ENCODE results near the gene BCAT1.

BCAT1 gene

GRCh38 chr12:24972078-24972477 is 23.2 kb upstream of the BCAT1 start:
- Histone ChIP-seq H2AFZ (ENCODE audit: low read depth, low read length, severe bottlenecking) (no peak overlapping the region), H3K36me3 (ENCODE audit: low read length) (no peaks in the 10 kb centered on the region), H3K4me2 (ENCODE audit: low read depth, low read length, poor library complexity, severe bottlenecking) (no peak overlapping the region), H3K27me3 (ENCODE audit: low read length) (no peaks in the 10 kb centered on the region), H3K9me3 (ENCODE audit: insufficient read depth, low read length) (no peaks in the 10 kb centered on the region), H3K9ac (ENCODE audit: low read length) (no peak overlapping the region), H3K9me2 (replicated peaks; ENCODE audit: insufficient read depth, low read length) (no peaks in the 10 kb centered on the region), H3K4me3 (ENCODE audit: insufficient read depth, low read length, poor library complexity, severe bottlenecking) (no peak overlapping the region), H3K79me2 (ENCODE audit: insufficient read depth, low read length) (no peaks in the 10 kb centered on the region), H3K27ac (ENCODE audit: low read depth, low read length) (no peak overlapping the region), H3F3A (ENCODE audit: insufficient read depth) (no peaks in the 10 kb centered on the region), H4K20me1 (ENCODE audit: low read depth, low read length) (no peaks in the 10 kb centered on the region)
- TF ChIP-seq, protein P1, sequence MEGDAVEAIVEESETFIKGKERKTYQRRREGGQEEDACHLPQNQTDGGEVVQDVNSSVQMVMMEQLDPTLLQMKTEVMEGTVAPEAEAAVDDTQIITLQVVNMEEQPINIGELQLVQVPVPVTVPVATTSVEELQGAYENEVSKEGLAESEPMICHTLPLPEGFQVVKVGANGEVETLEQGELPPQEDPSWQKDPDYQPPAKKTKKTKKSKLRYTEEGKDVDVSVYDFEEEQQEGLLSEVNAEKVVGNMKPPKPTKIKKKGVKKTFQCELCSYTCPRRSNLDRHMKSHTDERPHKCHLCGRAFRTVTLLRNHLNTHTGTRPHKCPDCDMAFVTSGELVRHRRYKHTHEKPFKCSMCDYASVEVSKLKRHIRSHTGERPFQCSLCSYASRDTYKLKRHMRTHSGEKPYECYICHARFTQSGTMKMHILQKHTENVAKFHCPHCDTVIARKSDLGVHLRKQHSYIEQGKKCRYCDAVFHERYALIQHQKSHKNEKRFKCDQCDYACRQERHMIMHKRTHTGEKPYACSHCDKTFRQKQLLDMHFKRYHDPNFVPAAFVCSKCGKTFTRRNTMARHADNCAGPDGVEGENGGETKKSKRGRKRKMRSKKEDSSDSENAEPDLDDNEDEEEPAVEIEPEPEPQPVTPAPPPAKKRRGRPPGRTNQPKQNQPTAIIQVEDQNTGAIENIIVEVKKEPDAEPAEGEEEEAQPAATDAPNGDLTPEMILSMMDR (IDR thresholded peaks at IDR 0.05; ENCODE audit: insufficient read depth, low read length, poor library complexity, severe bottlenecking): no peak
- no peak for TF ChIP-seq EZH2phosphoT487 (conservative IDR thresholded peaks at IDR 0.05; ENCODE audit: low read length)

DNA sequence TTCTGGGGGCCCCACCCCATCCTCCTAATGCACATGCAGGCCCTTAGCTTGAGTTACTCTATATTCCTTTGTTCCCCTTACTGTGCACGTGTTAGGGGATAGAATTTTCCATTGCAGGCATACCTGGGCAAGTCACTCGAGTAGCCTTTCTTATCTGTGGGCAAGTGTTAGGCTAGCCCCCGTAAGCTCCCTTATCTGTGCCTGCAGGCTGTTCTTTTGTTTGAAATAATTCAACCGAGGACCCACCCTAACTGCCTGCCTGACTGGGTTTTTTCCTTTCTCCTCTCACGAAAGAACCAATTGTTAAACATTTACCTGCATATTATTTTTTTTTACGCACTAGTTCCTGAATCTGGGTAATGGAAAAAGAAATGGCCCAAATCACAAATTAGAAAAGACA is 21.3 kb upstream of the BCAT1 start:
- Histone ChIP-seq H3K36me3 (ENCODE audit: low read length) (no peaks in the 10 kb centered on the region), H3K4me2 (ENCODE audit: low read depth, low read length, poor library complexity, severe bottlenecking) (no peak overlapping the region), H3K9me3 (ENCODE audit: insufficient read depth, low read length) (no peaks in the 10 kb centered on the region), H3K9me2 (replicated peaks; ENCODE audit: insufficient read depth, low read length) (no peaks in the 10 kb centered on the region), H3K79me2 (ENCODE audit: insufficient read depth, low read length) (no peaks in the 10 kb centered on the region), H4K20me1 (ENCODE audit: low read depth, low read length) (no peaks in the 10 kb centered on the region), H3K27me3 (ENCODE audit: low read length) (no peaks in the 10 kb centered on the region), H3K9ac (ENCODE audit: low read length) (no peak overlapping the region), H2AFZ (ENCODE audit: low read depth, low read length, severe bottlenecking) (no peak overlapping the region), H3K4me3 (ENCODE audit: insufficient read depth, low read length, poor library complexity, severe bottlenecking) (no peak overlapping the region), H3K27ac (ENCODE audit: low read depth, low read length) (no peak overlapping the region), H3F3A (ENCODE audit: insufficient read depth) (no peaks in the 10 kb centered on the region)
- no peak for TF ChIP-seq EZH2phosphoT487 (conservative IDR thresholded peaks at IDR 0.05; ENCODE audit: low read length)
- TF ChIP-seq, protein P1 (IDR thresholded peaks at IDR 0.05; ENCODE audit: insufficient read depth, low read length, poor library complexity, severe bottlenecking): no peak

- H3K9ac ChIP-seq (ENCODE audit: low read length): no peak overlapping the region
- TF ChIP-seq, protein P1 (IDR thresholded peaks at IDR 0.05; ENCODE audit: insufficient read depth, low read length, poor library complexity, severe bottlenecking): no peak
- TF ChIP-seq EZH2phosphoT487 (conservative IDR thresholded peaks at IDR 0.05; ENCODE audit: low read length): no peak
- no peaks in the 10 kb centered on the region for H3K27me3 ChIP-seq (ENCODE audit: low read length)
- no peaks in the 10 kb centered on the region for H3K9me3 ChIP-seq (ENCODE audit: insufficient read depth, low read length)
- no peaks in the 10 kb centered on the region for H3F3A ChIP-seq (ENCODE audit: insufficient read depth)
- no peaks in the 10 kb centered on the region for H4K20me1 ChIP-seq (ENCODE audit: low read depth, low read length)
- H3K4me2 ChIP-seq (ENCODE audit: low read depth, low read length, poor library complexity, severe bottlenecking): no peak overlapping the region
- no peak overlapping the region for H3K27ac ChIP-seq (ENCODE audit: low read depth, low read length)
- H2AFZ ChIP-seq (ENCODE audit: low read depth, low read length, severe bottlenecking): no peak overlapping the region
- no peak overlapping the region for H3K4me3 ChIP-seq (ENCODE audit: insufficient read depth, low read length, poor library complexity, severe bottlenecking)
- H3K79me2 ChIP-seq (ENCODE audit: insufficient read depth, low read length): no peaks in the 10 kb centered on the region
- no peaks in the 10 kb centered on the region for H3K9me2 ChIP-seq (replicated peaks; ENCODE audit: insufficient read depth, low read length)
- H3K36me3 ChIP-seq (ENCODE audit: low read length): no peaks in the 10 kb centered on the region
These were observed 18.2 kb upstream of the BCAT1 start for GRCh38 chr12:24966951-24967564.

All from SU-DHL-6 (cell line).